Psoas muscle (tissue), 8 donors: ENCODE data around the gene SPACA6. TPM values are rescaled to one million over a fixed set of nuclear protein-coding genes. Genes with fewer than 3 reads are reported as not detected.

Source experiments
- ATAC-seq, 4 donors: fragments of 200-7000 bp; cut with Tn5 transposase; one replicate each; pipeline ENCODE4 v1.9.1; 2020; ENCODE audit warnings: moderate library complexity in 3 of 4, mild to moderate bottlenecking in 2 of 4
- DNase-seq, 2 donors: peaks; one replicate each; pipeline ENCODE4 v3.0.0-alpha.2; 2020
- H3K27ac ChIP-seq: fragments of 200-600 bp; one replicate; pipeline ENCODE4 v1.8.0; 2022
- H3K27me3 ChIP-seq, 3 donors: fragments of 200-600 bp in 1 of 3; one replicate each; pipeline versions ENCODE4 v1.6.1 to v1.8.0; 2013 to 2022; ENCODE audit warnings: low read length in 2 of 3, mild to moderate bottlenecking in 2 of 3, moderate library complexity in 1 of 3; ENCODE audit not compliant: insufficient read depth in 3 of 3
- H3K36me3 ChIP-seq, 2 donors: fragments of 200-600 bp in 1 of 2; one replicate each; pipeline versions ENCODE4 v1.6.1 to v1.8.0; 2013 to 2022; ENCODE audit warnings: low read depth in 1 of 2, mild to moderate bottlenecking in 1 of 2, moderate library complexity in 1 of 2; ENCODE audit not compliant: insufficient read depth in 1 of 2
- H3K4me1 ChIP-seq: fragments of 200-600 bp; one replicate; pipeline ENCODE4 v1.8.0; 2022
- H3K4me3 ChIP-seq: fragments of 200-600 bp; one replicate; pipeline ENCODE4 v1.8.0; 2022; ENCODE audit warnings: mild to moderate bottlenecking
- H3K9me3 ChIP-seq: fragments of 200-600 bp; one replicate; pipeline ENCODE4 v1.8.0; 2022
- WGBS, 3 donors: extraction: QIAGEN DNeasy Blood & Tissue Kit; methylation state at CpG; one replicate each; pipeline versions ENCODE4 v1.1.6 to v1.1.7; 2013; 5-methylcytosine and 5-hydroxymethylcytosine counted together
- intact Hi-C, 2 donors: fragments of 100-400 bp; cut with DNase I; formaldehyde crosslinking; loops; one replicate each; pipeline versions ENCODE4 v1.11.0 to v1.14.2; 2022
- polyA plus RNA-seq, 3 donors: library from polyadenylated mRNA; stranded (reverse); fragments of 200-250 nt; gene quantifications; one replicate each; pipeline ENCODE4 v1.2.3, GENCODE V29; 2013
- total RNA-seq, 4 donors: library from RNA; stranded (reverse); fragmentation: NEBNext Ultra II Directional in 2 of 4; extraction: Animal tissue kit (Norgen Biotek cat#: 25700) in 2 of 4; gene quantifications; one replicate each; pipeline versions ENCODE4 v1.2.1 to v1.2.4, GENCODE V29; 2021 to 2023
- TF ChIP-seq, protein P1 (sequence below): fragments of 200-600 bp; IDR thresholded peaks from one replicate; pipeline ENCODE4 v1.8.0; 2022; ENCODE audit warnings: antibody characterized with exemption
- donor health status: healthy with polysubstance abuse.
- donor health status: DM: no; HTN: no; CAD: no; lungs with moderate emphysema.
- donor health status: Bipolar disorder and iron deficiency.
- donor health status: healthy.
- donor health status: DM: yes; HTN: yes; CAD: no.
- donor health status: DM: no; HTN: no; CAD: no.
- donor health status: DM: no; HTN: no; CAD: no.
- donor health status: DM: yes; HTN: yes; CAD: no.

SPACA6 gene
- total and polyA plus RNA-seq, 7 donors, result 1.5 to 5.2 (median 3.1) TPM

DNA sequence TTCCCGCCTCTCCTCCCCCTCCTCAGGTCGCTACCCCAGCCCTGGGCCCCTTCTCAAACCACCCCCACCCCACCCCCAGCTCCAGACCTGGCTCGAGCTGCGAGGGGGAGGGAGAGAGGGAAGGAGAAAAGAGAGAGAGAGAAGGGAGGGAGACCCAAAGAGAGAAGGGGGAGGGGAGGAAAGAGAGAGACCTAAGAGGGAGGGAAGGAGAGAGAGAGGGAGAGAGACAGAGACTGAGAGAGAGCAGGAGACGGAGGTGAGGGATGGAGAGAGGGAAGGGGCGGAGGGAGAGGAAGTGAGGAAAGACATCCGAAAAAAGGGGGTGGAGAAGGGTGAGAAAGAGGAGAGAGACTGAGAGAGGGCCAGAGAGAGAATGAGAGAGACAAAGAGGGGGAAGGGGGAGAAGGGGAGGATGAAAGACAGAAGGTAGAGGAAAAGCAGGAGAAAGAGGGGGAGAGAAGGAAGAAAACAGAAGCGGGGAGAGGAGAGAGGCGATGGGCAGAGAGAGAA lies 2.0 kb upstream of the SPACA6 start:
- DNase-seq (no peak), ATAC-seq (no peak)
- H3K27me3 ChIP-seq, result no peaks in the 10 kb centered on the region
- whole genome bisulfite sequencing, 3 donors, result 18 to 30% (median 22%) methylated on average over 7 to 9 of the region's 9 CpGs
- H3K4me3 ChIP-seq, result peak overlapping the region; percentile 86
- peak overlapping the region; percentile 79 for H3K27ac ChIP-seq
- TF ChIP-seq, protein P1, sequence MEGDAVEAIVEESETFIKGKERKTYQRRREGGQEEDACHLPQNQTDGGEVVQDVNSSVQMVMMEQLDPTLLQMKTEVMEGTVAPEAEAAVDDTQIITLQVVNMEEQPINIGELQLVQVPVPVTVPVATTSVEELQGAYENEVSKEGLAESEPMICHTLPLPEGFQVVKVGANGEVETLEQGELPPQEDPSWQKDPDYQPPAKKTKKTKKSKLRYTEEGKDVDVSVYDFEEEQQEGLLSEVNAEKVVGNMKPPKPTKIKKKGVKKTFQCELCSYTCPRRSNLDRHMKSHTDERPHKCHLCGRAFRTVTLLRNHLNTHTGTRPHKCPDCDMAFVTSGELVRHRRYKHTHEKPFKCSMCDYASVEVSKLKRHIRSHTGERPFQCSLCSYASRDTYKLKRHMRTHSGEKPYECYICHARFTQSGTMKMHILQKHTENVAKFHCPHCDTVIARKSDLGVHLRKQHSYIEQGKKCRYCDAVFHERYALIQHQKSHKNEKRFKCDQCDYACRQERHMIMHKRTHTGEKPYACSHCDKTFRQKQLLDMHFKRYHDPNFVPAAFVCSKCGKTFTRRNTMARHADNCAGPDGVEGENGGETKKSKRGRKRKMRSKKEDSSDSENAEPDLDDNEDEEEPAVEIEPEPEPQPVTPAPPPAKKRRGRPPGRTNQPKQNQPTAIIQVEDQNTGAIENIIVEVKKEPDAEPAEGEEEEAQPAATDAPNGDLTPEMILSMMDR, result no peak
- peaks cover 0 to 22% of the 10 kb centered on the region in 2 donors for H3K36me3 ChIP-seq
- intact Hi-C loops, result no loop called here
- H3K9me3 ChIP-seq, result no peaks in the 10 kb centered on the region
- peaks cover 8% of the 10 kb centered on the region for H3K4me1 ChIP-seq

DNA sequence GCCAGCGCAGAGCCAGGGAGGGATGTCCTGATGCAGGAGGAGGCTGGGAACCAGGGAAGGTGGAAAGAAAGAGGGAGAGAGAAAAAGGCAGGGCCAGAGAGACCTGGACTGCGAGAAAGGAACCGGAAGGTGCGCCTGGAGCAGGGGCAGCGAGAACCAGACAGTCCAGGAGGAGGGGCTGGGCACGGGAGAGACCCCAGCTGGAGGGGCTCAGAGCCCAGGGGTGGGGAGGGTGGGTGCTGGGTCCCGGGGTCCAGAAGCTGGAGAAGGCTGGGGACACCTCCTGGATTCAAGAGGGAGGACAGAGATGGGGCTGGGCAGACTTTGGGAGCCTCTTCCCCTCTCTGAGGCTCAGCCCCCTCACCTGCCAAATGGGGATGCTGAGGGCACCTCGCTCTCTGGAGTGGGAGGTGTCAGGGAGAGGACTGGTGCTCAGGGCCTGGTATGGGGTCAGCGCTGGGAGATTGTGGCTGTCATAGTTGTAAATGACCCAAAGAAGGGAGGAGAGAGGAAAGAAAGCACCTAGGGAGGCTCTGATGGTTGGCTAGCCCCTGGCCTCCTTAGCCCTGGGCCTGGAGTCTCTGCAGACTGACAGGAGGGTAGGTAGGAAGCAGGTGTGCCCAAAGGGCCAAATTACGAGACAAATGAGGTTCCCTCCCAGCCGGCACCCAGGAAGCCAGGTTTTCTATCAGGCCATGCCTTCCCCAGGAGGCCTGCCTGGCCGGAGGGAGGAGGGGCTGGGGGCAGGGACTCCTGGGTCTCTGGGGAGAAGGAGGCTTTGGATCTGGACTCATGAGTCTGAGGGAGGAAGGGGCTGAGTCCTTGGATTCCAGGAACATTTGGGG lies 1.3 kb upstream of the SPACA6 start:
- H3K27ac ChIP-seq, result peak overlapping the region; percentile 79
- H3K27me3 ChIP-seq, result no peaks in the 10 kb centered on the region
- DNase-seq (no peak), ATAC-seq (no peak)
- peak overlapping the region; percentile 86 for H3K4me3 ChIP-seq
- H3K4me1 ChIP-seq, result peaks cover 8% of the 10 kb centered on the region
- 35 to 44% (median 36%) methylated on average over 9 to 12 of the region's 12 CpGs for WGBS, 3 donors
- intact Hi-C loops, result no loop called here
- TF ChIP-seq, protein P1, result no peak
- H3K36me3 ChIP-seq, result peaks cover 0 to 29% of the 10 kb centered on the region in 2 donors
- no peaks in the 10 kb centered on the region for H3K9me3 ChIP-seq

DNA sequence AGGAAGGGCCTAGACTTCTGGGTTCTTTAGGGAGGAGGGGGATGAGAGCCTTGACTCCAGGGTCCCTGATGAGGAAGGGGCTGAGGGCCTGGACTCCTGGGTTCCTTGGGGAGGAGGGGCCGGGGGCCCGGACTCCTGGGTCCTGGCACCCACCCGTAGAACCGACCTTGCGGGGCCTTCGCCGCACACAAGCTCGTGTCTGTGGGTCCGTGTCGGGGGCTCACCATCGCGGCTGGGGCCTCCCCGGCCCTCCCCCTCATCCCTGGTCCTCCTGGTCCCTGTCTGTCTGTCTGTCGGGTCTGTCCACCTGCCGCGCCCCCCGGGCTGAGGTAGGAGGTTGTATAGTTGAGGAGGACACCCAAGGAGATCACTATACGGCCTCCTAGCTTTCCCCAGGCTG lies 662 bp upstream of the SPACA6 start:
- WGBS, 3 donors, result 60 to 76% (median 69%) methylated on average over 13 to 18 of the region's 18 CpGs
- Histone ChIP-seq H3K4me3 (peak overlapping the region; percentile 86), H3K27me3 (no peaks in the 10 kb centered on the region), H3K4me1 (peaks cover 7% of the 10 kb centered on the region), H3K36me3 (peaks cover 0 to 35% of the 10 kb centered on the region in 2 donors), H3K27ac (no peak overlapping the region), H3K9me3 (no peaks in the 10 kb centered on the region)
- TF ChIP-seq, protein P1, result no peak
- DNase-seq, result no peak
- ATAC-seq, result no peak
- intact Hi-C loops, result no loop called here

DNA sequence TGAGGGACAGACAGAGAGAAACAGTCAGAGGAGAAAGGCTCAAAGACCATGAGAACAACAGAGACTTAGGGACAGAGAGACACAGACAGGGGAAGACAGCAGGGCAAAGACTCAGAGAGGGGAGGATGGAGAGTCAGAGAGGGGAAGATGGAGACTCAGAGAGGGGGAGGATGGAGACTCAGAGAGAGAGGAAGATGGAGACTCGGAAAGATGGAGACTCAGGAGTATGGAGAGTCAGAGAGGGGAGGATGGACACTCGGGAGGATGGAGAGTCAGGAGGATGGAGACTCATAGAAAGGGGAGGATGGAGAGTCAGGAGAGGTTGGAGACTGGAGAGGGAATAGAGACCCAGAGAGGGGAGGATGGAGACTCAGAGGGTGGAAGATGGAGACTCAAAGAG lies 689 bp downstream of the SPACA6 start:
- ATAC-seq, result no peak
- Histone ChIP-seq H3K27ac (no peak overlapping the region), H3K36me3 (peaks cover 0 to 47% of the 10 kb centered on the region in 2 donors)

More for the DNA sequence above, 689 bp downstream of the SPACA6 start:
- H3K4me3 ChIP-seq, result no peak overlapping the region
- H3K27me3 ChIP-seq, result no peaks in the 10 kb centered on the region
- no peaks in the 10 kb centered on the region for H3K9me3 ChIP-seq
- WGBS, 3 donors, result 28 to 80% (median 44%) methylated on average over 2 of the region's 2 CpGs
- H3K4me1 ChIP-seq, result no peaks in the 10 kb centered on the region
- intact Hi-C loops, result no loop called here
- DNase-seq, result no peak
- TF ChIP-seq, protein P1, result no peak
